ENCODE data around the gene RELL2.
"Not testable (repeated sequence)": the region's sequence is repeated elsewhere in the genome, so short reads cannot be mapped to it uniquely, and the experiment has no call there.

The RELL2 gene, protein sequence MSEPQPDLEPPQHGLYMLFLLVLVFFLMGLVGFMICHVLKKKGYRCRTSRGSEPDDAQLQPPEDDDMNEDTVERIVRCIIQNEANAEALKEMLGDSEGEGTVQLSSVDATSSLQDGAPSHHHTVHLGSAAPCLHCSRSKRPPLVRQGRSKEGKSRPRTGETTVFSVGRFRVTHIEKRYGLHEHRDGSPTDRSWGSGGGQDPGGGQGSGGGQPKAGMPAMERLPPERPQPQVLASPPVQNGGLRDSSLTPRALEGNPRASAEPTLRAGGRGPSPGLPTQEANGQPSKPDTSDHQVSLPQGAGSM
- 27.9 to 35.0 reads per million in 2 experiments for total RNA-seq

- peak; percentile 92 for DNase-seq (ENCODE audit: low read depth)
These were observed at the start of gene RELL2, which contains the start of gene HDAC3 for GRCh38 chr5:141636413-141637122. TSS of gene RELL2 (plus strand) at chr5:141636997. CDS start at chr5:141638226, 1,229 bp downstream. TSS of gene HDAC3 (minus strand) at chr5:141636849. CDS start at chr5:141636790, 59 bp downstream.

DNA sequence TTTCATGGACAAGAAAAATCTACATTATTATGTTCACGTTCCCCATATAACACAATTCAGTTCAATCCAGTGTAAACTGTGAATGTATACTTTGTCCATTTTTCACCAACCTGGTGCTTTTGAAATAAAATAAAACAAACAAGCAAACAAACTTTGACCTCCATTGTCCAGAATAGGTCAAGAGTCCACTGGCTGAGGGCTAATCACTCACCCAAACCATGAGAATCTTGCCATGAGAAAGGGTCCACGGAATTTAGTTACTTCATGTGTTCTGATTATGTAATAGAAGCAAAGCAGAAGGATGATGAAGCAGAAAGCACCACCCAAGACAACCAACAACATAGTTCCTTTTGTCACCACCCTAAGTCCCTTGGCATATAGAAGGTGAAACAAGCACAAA lies 46.7 kb upstream of the RELL2 start:
- DNase-seq (ENCODE audit: low read depth) = no peak

DNA sequence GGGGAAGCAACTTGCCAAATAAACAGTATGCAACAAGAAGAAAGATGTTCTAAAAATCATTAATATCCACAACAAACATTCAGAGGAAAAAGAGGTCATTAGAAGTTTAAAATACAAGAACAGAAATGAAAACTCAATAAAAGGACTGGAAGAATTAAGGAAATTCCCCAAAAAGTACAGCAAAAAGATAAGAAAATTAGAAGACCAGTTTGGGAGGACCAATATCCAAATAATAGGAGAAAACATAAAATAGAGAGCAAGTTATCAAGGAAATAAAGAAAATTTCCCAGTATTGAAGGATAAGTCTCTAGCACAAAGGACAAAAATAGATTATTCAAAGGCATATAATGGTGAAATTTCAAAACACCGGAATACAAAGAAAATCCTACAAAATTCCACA lies 39.9 kb upstream of the RELL2 start:
- DNase-seq (ENCODE audit: low read depth) = no peak

DNA sequence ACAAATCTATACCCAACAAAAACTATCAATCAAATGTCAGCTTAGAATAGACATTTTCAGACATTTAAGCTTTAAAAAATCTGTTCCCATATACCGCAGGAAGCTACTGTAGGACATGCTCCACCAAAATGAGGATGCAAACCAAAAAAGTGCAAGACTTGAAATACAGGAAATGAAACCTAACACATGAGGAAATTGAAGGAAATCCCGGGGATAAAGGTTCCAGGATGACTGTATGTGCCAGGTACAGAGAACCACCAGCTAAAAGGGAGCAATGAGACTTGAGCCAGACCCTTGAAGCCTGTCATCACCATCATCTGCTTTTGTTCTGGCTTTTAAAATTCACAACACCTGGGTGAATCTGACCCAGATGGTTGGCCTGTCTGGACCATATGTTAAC lies 39.4 kb upstream of the RELL2 start:
- no peak for DNase-seq (ENCODE audit: low read depth)

DNA sequence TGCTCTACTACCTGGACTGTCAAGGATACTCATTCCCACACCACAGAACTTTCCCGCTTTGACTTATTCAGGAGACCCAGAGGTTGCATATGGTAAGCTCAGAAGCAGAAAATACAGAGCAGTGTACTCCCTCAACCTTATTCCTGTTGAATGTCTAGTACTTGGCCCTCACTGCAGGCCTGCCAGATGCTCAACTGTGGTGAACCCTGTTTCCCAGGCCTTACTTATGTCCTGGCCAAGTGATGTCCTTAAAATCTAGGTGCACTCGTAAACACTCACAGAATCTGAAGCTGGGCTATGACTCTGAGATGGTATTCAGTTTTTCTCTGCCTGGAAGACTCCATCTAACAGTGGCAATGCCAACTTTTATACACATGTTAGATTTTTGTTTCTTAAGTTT lies 39.0 kb upstream of the RELL2 start:
- no peak for DNase-seq (ENCODE audit: low read depth)

GRCh38 chr5:141598391-141599345 lies 38.1 kb upstream of the RELL2 start:
- no peak for DNase-seq (ENCODE audit: low read depth)

GRCh38 chr5:141602606-141603005 lies 34.2 kb upstream of the RELL2 start:
- no peak for DNase-seq (ENCODE audit: low read depth)

DNA sequence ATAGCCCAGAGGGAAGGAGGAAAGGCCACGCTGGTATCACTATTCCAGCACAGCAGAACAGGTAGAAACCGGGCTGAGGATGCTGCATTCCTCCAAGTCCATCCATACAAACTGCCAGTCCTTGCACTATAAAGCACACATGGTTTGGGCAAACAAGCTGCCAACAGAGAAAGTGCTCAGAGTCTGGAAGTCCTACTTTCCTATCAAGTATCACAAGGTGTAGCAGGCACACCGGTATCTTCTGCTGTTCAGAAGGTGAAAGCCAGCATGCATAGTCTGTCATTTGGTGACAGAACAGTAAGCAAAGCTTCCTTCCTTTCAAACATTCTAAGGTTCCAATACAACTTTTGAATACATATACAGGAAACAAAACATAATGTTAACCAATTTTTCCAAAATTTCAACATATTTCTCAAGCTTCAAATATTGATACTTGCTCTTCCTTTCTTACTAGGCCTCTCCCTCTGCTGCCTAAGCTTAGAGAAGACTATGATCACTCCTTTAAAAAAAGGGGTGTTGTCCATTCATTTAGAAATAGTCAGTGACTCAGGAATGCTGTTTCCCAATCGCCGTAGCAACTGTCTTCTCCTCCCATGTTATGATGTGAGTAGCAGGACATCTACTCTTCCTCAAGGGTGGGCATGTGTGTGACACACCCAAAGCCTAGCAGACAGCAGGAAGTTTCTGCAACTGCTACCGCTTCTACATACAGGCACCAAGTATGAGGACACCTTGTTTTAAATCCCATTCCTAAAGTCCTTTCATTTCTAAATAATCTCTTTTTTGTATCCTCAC lies 32.7 kb upstream of the RELL2 start:
- DNase-seq (ENCODE audit: low read depth) = no peak

GRCh38 chr5:141605523-141606277 lies 31.1 kb upstream of the RELL2 start:
- DNase-seq (ENCODE audit: low read depth) = peak; percentile 74

DNA sequence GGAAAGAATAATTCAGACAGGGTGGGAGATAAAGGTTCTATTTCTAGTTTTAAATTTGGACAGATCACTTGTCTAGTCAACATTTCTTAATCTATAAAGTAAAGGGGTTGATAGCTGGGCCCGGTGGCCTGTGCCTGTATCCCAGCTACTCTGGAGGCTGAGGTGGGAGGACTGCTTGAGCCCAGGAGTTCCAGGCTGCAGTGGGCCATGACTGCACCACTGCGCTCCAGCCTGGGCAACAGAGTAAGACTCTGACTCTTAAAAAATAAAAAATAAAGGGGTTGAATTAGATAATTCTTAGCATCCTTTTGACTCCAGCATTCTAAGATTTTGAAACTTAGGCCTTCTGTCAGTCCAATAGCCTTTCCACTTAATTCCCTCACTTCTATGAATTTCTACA lies 28.8 kb upstream of the RELL2 start:
- DNase-seq (ENCODE audit: low read depth) = no peak

GRCh38 chr5:141608557-141608956 lies 28.2 kb upstream of the RELL2 start:
- no peak for DNase-seq (ENCODE audit: low read depth)

DNA sequence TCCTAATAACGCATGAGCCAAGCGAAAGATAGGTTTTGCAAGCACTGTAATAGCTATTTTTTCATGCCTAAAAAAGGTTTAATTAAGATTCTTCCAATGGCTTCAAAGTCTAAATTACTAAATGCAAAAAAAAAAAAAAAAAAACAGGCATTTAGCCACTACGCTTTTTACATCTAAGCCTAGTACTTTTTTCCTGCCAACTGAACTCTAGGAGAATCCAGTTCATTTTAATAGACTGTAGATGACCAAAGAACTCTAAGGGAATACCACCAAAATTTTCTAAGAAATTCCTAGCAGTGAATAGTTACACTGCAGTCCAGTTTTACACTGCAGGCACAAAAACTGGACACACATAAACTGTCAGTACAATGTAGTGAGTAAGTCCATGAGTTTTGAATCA lies 27.8 kb upstream of the RELL2 start:
- no peak for DNase-seq (ENCODE audit: low read depth)

DNA sequence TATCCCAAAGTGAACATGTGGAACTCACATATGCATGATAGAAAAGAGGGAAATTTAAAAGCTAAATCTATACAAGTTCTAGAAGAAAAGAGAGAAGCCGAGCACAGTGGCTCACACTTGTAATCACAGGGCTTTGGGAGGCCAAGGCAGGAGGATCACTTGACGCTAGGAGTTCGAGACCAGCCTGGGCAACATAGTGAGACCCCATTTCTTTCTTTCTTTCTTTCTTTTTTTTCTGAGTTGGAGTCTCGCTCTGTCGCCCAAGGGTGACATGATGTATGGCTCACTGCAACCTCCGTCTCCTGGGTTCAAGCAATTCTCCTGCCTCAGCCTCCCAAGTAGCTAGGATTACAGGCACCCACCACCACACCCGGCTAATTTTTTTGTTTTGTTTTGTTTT lies 26.9 kb upstream of the RELL2 start:
- DNase-seq (ENCODE audit: low read depth) = not testable (repeated sequence)

- DNase-seq (ENCODE audit: low read depth) = no peak
These were observed 25.5 kb upstream of the RELL2 start for GRCh38 chr5:141611289-141611688.

DNA sequence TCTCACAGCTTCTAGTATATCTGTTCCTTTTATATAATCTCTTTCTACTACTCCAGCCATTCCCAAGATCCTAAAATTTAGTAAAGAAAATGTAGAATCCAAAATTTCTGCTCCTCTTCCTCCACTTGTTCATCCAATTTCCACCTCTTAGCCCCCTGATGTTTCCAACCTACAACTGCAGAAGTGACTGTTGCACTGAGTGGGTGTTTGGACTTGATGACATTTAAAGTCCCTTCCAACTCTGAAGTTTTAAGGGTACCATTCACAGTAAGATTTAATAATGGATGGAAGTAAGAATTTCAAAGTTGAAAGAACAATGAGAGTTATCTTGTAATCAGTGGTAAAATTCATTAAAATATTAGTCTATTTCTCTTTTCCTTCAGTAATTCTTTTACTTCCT lies 23.5 kb upstream of the RELL2 start:
- no peak for DNase-seq (ENCODE audit: low read depth)

DNA sequence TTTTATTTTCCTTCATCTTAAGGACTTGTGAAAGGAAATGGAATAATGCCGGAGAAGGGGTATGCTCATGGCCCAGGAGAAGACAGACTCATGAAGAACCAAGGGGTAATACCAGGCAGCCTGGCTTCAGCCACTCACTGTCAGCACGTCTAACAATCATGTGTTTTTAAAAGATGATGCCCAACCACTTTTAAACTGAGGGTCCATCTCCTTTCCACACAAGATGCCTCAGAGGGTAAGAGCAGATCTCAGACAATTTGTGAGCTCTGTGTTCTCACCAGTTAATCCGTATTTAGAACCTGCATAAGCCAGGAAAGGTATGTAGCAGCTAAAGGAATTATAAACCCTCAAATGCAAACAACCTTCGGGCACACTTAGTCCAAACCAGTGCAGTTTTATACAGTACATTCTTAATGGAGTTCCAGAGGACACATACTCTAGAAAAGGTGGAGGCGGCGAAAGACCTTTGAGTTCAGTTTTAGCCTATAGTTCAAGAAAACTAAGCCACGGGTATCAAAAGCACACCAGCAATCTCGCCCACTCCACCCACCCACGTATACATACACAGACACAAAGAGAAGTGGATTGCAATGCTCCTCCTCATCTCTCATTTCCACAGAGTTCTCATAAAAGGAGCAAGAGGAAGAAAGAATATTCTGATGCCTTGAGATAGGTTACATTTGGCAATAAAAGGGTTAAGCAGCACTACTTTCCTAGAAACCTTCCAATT lies 20.6 kb upstream of the RELL2 start:
- DNase-seq (ENCODE audit: low read depth) = no peak

- no peak for DNase-seq (ENCODE audit: low read depth)
These were observed 19.7 kb upstream of the RELL2 start for GRCh38 chr5:141617128-141617527.

DNA sequence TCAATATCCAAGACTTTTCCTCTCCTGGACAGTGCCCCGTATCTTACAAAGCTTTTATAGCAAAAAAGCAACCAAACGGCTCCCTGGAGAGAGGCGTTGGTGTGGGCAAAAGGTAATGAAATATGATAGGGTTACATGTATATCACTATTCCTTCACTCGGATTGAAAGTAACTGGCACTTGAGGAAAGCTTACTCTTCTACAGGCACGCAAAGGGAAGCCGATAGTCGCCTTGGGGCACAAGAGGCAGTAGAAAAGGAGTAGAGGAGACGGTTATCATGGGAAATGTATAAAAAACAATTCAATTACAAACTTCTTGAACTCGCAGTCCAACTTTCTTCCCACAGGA lies 19.1 kb upstream of the RELL2 start:
- no peak for DNase-seq (ENCODE audit: low read depth)

DNA sequence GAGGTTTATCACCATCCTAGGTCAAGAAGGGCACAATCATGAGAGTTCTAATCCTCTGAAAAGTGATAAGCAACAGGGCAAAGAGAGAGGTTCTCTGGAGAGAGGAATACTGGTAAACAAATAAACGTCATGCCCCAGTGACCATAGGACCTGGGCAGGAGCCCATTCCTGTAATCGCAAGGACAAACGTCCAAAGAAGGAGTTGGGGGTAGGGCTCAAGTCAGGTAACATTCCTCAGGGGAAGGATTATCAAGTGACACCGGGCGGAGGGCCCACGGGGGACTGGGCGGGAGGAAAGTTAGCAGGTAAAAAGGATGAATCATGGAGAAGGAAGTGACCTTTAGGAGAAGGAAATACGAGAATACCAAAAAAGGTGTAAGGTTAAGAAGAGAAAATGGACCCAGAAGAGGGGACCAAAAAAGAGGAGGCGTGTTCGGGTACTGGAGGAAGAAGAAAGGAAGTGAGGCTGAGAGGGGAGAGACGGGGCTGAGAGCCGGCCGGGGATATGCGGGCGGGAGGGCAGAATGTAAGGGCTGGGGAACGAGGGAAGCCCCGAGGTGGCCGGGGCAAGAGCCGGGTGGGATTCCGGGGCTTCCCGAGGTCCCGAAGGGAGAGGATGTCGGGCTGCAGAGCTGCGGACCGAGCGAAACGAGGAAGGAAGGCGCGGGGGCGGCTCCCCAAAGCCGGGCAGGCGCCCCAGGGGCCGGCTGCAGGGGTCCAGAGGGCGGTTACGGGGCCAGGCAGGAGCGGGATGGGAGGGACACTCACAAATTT lies 18.6 kb upstream of the RELL2 start:
- DNase-seq (ENCODE audit: low read depth) = peak; percentile 24

Measured in T follicular helper cell (primary cell).